Mononuclear cell (primary cell): Measurements from ENCODE around the gene ZNF546. TPM values are rescaled to one million over a fixed set of nuclear protein-coding genes. Genes with fewer than 3 reads are reported as not detected.
A peak's percentile ranks its signal among the peaks of the same experiment; 100 is the strongest.

ENCODE experiments used
- H3K27me3 ChIP-seq: 2 replicates; pipeline ENCODE4 v1.6.0; 2011; ENCODE audit warnings: low read length, control low read depth; ENCODE audit not compliant: insufficient read depth
- H3K4me1 ChIP-seq: 2 replicates; pipeline ENCODE4 v1.5.1; 2011; ENCODE audit warnings: mild to moderate bottlenecking, low read length, control low read depth; ENCODE audit not compliant: insufficient read depth
- H3K4me3 ChIP-seq: 2 replicates; pipeline ENCODE4 v1.5.1; 2011; ENCODE audit warnings: mild to moderate bottlenecking, low read length, moderate library complexity
- H3K9me3 ChIP-seq: 2 replicates; pipeline ENCODE4 v1.5.1; 2011; ENCODE audit warnings: low read depth, mild to moderate bottlenecking, control low read depth, low read length
- total RNA-seq: library from RNA; depleted of rRNA; stranded (reverse); fragments of >200 nt; gene quantifications from one replicate; pipeline ENCODE4 v1.2.3, GENCODE V29; 2012

Gene ZNF546
- total RNA-seq, 1 donor, result 1.5 TPM

- peaks cover 17% of the 10 kb centered on the region for H3K4me1 ChIP-seq
- peak overlapping the region; percentile 60 for H3K4me3 ChIP-seq
- H3K27me3 ChIP-seq, result peaks cover 14% of the 10 kb centered on the region
- H3K9me3 ChIP-seq, result peaks cover 22% of the 10 kb centered on the region
Measured at GRCh38 chr19:40056505-40056904, 59.6 kb downstream of the ZNF546 start.

- Histone ChIP-seq H3K4me1 (peaks cover 17% of the 10 kb centered on the region), H3K4me3 (no peak overlapping the region), H3K27me3 (peaks cover 14% of the 10 kb centered on the region), H3K9me3 (peaks cover 24% of the 10 kb centered on the region)
Measured at GRCh38 chr19:40057166-40057565, 60.3 kb downstream of the ZNF546 start.

GRCh38 chr19:40059624-40060023, 62.8 kb downstream of the ZNF546 start:
- Histone ChIP-seq H3K4me3 (no peak overlapping the region), H3K9me3 (peaks cover 27% of the 10 kb centered on the region), H3K4me1 (peaks cover 15% of the 10 kb centered on the region), H3K27me3 (peaks cover 14% of the 10 kb centered on the region)

GRCh38 chr19:40070058-40070457, 73.2 kb downstream of the ZNF546 start:
- Histone ChIP-seq H3K27me3 (no peaks in the 10 kb centered on the region), H3K4me1 (no peaks in the 10 kb centered on the region), H3K9me3 (peaks cover 27% of the 10 kb centered on the region), H3K4me3 (no peak overlapping the region)

Other genes starting within 250 kb of the ZNF546 start
- not detected for gene LEUTX, start 218.2 kb upstream of the ZNF546 start, total RNA-seq
- 6.5 TPM for gene DYRK1B, start 162.9 kb upstream of the ZNF546 start, total RNA-seq
- gene FBL, start 150.7 kb upstream of the ZNF546 start, total RNA-seq, result 195 TPM
- 4.7 TPM for gene FCGBP, start 62.4 kb upstream of the ZNF546 start, total RNA-seq
- 45.0 TPM for gene PSMC4, start 25.9 kb upstream of the ZNF546 start, total RNA-seq
- gene ZNF780B, start 59.2 kb downstream of the ZNF546 start, total RNA-seq, result 10.4 TPM
- 9.6 TPM for gene ZNF780A, start 93.9 kb downstream of the ZNF546 start, total RNA-seq
- gene MAP3K10, start 194.4 kb downstream of the ZNF546 start, total RNA-seq, result 6.3 TPM
- 0.10 TPM for gene TTC9B, start 221.3 kb downstream of the ZNF546 start, total RNA-seq
- not detected for gene CCNP, start 229.6 kb downstream of the ZNF546 start, total RNA-seq